Measurements from ENCODE around the gene MECP2.

- TF ChIP-seq CTCF (IDR thresholded peaks at IDR 0.05) (no peak), EZH2 (IDR thresholded peaks at IDR 0.05; ENCODE audit: borderline replicate concordance, insufficient read depth, low read depth, low read length, poor library complexity, severe bottlenecking) (no peak)
Measured at GRCh38 chrX:154059231-154059630, 38.3 kb downstream of the MECP2 start.

All from B cell (primary cell).